Mononuclear cell (primary cell): Measurements from ENCODE around the gene SLC12A6. TPM values are rescaled to one million over a fixed set of nuclear protein-coding genes. Genes with fewer than 3 reads are reported as not detected.

ENCODE experiments used
- H3K27me3 ChIP-seq: 2 replicates; pipeline ENCODE4 v1.6.0; 2011; ENCODE audit warnings: low read length, control low read depth; ENCODE audit not compliant: insufficient read depth
- H3K4me1 ChIP-seq: 2 replicates; pipeline ENCODE4 v1.5.1; 2011; ENCODE audit warnings: mild to moderate bottlenecking, low read length, control low read depth; ENCODE audit not compliant: insufficient read depth
- H3K4me3 ChIP-seq: 2 replicates; pipeline ENCODE4 v1.5.1; 2011; ENCODE audit warnings: mild to moderate bottlenecking, low read length, moderate library complexity
- H3K9me3 ChIP-seq: 2 replicates; pipeline ENCODE4 v1.5.1; 2011; ENCODE audit warnings: low read depth, mild to moderate bottlenecking, control low read depth, low read length
- total RNA-seq: library from RNA; depleted of rRNA; stranded (reverse); fragments of >200 nt; gene quantifications from one replicate; pipeline ENCODE4 v1.2.3, GENCODE V29; 2012

Gene SLC12A6
- total RNA-seq, 1 donor: 87.5 TPM

DNA sequence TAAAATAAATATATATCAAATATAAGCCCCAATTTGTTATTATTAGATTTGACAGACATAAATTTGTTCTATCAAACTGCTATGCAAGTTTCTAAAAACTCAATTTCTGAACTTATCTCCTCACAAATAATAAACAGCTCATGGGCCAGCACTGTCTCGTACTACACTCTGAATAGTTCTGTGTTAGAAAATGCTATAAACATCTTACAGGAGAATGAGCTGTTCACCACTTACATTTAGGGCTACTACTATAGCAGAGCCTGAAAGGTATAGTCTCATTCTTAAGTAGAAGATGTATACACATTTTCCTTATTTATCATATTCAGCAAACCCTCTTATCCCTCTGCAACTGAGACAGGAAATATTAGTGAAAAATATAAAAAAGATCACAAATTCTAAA is 12.6 kb downstream of the SLC12A6 start:
- H3K4me3 ChIP-seq: no peak overlapping the region
- peaks cover 29% of the 10 kb centered on the region for H3K4me1 ChIP-seq
- no peaks in the 10 kb centered on the region for H3K9me3 ChIP-seq
- H3K27me3 ChIP-seq: no peaks in the 10 kb centered on the region

DNA sequence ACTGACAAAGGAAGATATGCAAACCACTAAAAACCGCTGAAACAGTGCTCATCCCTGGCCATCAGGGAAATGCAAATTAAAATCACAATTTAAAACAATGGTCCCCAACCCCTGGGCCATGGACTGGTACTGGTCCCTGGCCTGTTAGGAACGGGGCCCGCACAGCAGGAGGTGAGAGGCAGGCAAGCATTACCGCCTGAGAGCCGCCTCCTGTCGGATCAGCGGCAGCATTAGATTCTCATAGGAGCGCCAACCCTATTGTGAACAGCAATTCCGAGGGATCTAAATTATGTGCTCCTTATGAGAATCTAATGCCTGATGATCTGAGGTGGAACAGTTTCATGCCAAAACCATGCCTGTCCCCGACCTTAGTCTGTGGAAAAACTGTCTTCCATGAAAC is 14.4 kb downstream of the SLC12A6 start:
- Histone ChIP-seq H3K27me3 (no peaks in the 10 kb centered on the region), H3K4me3 (no peak overlapping the region), H3K9me3 (no peaks in the 10 kb centered on the region), H3K4me1 (peaks cover 31% of the 10 kb centered on the region)

DNA sequence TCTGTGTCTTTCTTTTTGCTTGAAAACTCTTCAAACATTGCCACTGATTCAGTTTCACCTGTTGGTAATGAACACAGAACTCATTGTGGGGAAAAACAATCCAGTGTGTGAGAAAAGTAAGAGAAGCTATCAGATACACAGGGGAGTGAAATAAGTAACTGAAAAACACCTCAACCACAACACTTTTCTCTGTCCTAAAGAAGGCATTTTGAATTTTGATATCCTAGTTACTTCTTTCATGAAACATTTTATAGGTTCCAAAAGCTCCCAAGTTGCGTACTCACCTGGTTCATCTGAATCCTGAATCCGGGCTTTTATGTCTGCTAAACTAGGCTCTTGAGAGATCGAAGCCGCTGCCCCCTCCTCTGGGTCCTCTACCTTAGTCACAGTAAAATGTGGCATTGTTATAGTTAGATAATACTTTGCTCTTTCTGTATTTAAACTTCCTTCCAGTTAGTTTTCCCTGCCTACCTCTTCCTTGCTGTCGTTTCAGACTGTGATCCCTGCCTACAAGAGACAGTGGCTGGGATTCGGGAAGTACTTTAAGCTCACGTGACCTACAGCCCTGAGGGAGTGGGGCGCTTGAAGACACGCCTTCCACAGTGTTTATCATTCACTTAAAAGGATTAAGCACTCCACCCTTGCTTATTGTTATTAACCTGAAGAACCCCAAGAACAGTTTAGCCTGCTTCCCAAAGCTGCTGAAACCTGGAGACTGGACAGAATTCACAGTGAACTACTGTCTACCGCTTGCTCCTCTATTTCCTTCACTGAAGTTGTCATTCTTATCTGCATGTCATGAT is 19.1 kb downstream of the SLC12A6 start:
- no peaks in the 10 kb centered on the region for H3K27me3 ChIP-seq
- no peaks in the 10 kb centered on the region for H3K9me3 ChIP-seq
- H3K4me3 ChIP-seq: peak overlapping the region; percentile 43
- H3K4me1 ChIP-seq: peaks cover 29% of the 10 kb centered on the region

DNA sequence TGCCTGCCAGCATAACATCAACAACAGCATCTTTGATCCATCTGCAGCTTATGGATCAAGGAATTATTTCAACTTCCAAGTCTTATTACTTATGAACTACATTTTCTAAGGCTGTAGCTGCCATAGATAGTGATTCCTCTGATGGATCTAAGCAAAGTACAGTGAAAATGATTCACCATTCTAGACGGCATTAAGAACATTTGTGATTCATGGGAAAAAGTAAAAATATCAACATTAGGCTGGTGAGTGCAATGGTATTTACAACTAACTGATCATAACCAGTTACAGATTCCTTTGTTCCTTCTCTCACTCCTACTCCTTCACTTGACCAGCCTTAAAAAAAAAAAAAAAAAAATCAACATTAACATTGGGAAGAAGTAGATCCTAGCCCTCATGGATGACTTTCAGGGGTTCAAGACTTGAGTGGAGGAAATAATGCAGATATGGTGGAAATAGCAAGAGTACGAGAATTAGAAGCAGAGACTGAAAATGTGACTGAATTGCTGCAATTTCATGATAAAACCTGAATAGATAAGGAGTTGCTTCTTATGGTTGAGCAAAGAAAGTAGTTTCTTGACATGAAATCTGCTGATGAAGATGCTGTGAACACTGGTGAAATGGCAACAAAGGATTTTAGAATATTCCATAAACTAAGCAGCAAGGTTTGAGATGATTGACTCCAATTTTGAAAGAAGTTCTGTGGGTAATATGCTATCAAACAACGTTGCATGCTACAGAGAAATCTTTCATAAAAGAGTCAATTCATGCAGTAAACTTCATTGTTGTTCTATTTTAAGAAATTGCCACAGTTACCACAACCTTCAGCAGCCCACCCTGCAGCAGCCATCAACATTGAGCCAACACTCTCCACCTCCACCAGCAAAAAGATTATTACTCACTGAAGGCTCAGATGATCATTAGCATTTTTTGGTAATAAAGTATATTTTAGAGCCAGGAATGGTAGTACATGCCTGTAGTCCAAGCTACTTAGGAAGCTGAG is 22.8 kb downstream of the SLC12A6 start:
- H3K4me1 ChIP-seq: peaks cover 23% of the 10 kb centered on the region
- no peaks in the 10 kb centered on the region for H3K9me3 ChIP-seq
- H3K27me3 ChIP-seq: no peaks in the 10 kb centered on the region
- H3K4me3 ChIP-seq: no peak overlapping the region

DNA sequence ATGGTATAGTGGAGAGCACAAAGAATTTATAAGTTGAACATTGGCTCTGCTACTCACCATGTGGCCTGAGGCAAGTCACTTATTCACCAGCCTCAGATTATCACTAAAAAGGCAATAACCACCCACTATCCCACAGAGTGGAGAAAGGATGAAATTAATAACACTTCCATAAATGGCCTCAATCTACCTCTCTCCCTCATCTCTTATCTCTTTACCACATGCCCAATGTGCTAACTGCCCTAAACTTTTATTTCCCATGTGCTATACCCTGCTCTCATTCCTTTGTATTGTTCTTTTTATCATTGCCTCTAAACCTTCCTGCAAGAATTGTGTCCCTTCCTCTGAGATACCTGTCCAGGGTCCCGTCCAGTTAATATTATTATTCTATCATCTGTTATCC is 26.0 kb downstream of the SLC12A6 start:
- Histone ChIP-seq H3K27me3 (no peaks in the 10 kb centered on the region), H3K9me3 (no peaks in the 10 kb centered on the region), H3K4me3 (no peak overlapping the region), H3K4me1 (peaks cover 3% of the 10 kb centered on the region)

DNA sequence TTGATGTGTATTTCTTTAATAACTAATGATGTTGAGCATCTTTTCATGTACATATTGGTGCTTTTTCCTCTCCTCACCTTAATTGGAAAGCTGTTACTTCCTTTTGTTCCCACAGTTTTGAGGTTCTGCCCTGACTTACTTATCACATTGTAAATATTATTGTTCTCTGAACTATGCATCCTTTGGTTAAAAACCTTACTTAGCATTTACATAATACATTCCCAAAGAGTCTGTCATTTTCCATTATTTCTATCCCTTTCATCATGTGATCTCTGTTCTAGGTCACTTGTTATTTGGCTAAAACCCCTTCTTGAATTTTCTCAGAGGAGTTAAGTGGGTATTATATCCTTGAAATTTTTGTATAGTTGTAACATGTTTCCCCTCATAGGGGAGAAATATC is 33.0 kb downstream of the SLC12A6 start:
- H3K4me1 ChIP-seq: no peaks in the 10 kb centered on the region
- H3K4me3 ChIP-seq: no peak overlapping the region
- no peaks in the 10 kb centered on the region for H3K9me3 ChIP-seq
- H3K27me3 ChIP-seq: no peaks in the 10 kb centered on the region

DNA sequence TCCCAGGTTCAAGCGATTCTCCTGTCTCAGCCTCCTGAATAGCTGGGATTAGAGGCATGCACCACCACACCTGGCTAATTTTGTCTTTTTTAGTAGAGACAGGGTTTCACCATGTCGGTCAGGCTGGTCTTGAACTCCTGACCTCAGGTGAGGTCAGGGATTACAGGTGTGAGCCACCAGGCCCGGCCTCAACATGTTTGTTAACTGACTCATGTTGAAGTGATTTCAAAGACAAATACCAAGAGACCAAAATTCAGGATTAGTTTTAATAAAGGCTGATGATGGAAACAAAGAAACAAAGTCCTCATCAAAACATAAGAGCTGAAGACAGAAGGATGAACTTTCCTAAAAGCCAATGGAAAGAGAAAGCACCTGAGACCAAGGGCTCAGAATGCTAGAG is 36.5 kb downstream of the SLC12A6 start:
- Histone ChIP-seq H3K27me3 (no peaks in the 10 kb centered on the region), H3K4me1 (no peaks in the 10 kb centered on the region)

DNA sequence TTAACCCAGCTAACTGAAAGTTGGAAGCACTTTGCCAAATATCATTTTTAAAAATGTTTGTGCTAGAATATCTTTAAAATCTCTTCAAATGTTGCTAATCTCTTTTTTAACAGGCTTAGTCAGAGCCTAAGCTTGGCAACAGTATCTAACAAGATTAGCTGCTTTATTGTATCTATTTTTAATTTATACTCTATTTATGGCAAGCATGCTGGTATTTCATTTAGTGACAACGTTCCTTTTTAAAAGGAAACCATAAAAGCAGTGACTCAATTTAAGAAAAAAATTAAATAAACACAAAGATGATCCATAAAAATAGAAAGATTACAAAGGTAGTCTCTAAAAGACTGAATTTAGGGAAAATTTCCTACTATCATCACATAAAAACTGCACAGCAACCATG is 40.5 kb downstream of the SLC12A6 start:
- Histone ChIP-seq H3K4me3 (no peak overlapping the region), H3K9me3 (no peaks in the 10 kb centered on the region), H3K27me3 (no peaks in the 10 kb centered on the region), H3K4me1 (no peaks in the 10 kb centered on the region)

More for the DNA sequence above, 36.5 kb downstream of the SLC12A6 start:
- Histone ChIP-seq H3K9me3 (no peaks in the 10 kb centered on the region), H3K4me3 (no peak overlapping the region)

DNA sequence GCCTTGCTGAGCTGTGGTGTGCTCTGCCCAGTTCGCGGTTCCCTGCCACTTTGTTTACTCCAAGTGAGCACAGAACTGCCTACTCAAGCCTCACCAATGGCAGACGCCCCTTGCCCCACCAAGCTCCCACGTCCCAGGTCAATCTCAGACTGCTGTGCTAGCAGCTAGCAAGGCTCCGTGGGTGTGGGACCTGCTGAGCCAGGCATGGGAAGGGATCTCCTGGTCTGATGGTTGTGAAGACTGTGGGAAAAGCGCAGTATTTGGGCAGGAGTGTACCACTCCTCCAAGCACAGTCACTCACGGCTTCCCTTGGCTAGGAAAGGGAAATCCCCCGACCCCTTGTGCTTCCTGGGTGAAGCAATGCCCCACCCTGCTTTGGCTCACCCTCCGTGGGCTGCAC is 45.0 kb downstream of the SLC12A6 start:
- no peaks in the 10 kb centered on the region for H3K9me3 ChIP-seq
- H3K4me1 ChIP-seq: no peaks in the 10 kb centered on the region

DNA sequence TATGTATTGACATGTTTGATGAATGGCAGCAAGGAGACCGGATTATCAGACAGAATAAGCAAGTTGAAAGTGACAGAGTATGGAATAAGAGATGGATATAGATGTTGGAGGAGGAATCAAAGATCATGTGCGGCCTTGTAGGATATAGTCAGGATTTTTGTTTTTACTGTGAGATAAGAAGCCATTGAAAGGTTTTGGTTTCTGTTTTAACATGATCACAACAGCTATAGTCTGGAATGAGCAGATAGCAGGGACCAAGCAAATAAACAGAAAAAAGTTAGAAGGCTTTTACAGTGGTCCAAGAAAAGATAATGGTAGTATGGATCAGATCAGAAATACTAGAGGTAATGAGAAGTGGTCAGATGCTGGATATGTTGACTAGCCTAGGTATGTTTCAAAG is 52.6 kb downstream of the SLC12A6 start:
- Histone ChIP-seq H3K4me1 (no peaks in the 10 kb centered on the region), H3K9me3 (no peaks in the 10 kb centered on the region), H3K4me3 (no peak overlapping the region), H3K27me3 (no peaks in the 10 kb centered on the region)

More for the DNA sequence above, 45.0 kb downstream of the SLC12A6 start:
- H3K27me3 ChIP-seq: no peaks in the 10 kb centered on the region
- H3K4me3 ChIP-seq: no peak overlapping the region

DNA sequence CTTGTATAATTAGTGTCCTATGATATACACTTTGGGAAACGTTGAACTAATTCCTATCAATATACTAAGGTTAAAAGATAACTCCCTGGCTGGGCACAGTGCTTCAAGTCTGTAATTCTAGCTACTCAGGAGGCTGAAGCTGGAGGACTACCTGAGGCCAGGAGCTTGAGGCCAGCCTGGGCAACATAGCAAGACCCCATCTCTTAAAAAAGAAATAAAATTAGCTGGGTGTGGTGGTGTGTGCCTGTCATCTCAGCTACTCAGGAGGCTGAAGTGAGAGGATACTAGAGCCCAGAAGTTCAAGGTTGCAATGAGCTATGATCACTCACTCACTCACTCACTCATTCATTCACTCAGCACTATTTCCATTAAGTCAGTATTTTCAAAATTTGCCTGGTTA is 55.2 kb downstream of the SLC12A6 start:
- H3K9me3 ChIP-seq: no peaks in the 10 kb centered on the region
- no peaks in the 10 kb centered on the region for H3K27me3 ChIP-seq
- no peak overlapping the region for H3K4me3 ChIP-seq
- H3K4me1 ChIP-seq: no peaks in the 10 kb centered on the region

DNA sequence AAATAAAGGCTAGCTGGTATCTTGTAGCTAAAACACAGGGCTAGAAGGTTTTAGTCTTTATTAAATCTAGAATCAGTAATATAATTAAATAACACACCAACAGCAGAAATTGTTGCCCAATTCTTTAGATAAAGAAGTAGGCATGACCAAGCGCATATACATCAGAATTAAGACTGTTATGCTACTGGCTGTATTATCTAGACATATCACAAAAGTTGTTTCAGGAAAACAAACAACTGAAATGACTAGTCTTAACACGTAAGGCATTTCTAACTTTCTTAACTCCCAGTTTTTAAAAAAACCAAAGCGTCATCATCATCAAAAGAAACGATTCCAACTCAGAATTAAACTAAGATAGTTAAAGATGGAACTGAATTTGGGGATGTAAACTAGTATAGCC is 57.4 kb downstream of the SLC12A6 start:
- no peaks in the 10 kb centered on the region for H3K9me3 ChIP-seq
- H3K27me3 ChIP-seq: no peaks in the 10 kb centered on the region
- H3K4me3 ChIP-seq: no peak overlapping the region
- no peaks in the 10 kb centered on the region for H3K4me1 ChIP-seq

DNA sequence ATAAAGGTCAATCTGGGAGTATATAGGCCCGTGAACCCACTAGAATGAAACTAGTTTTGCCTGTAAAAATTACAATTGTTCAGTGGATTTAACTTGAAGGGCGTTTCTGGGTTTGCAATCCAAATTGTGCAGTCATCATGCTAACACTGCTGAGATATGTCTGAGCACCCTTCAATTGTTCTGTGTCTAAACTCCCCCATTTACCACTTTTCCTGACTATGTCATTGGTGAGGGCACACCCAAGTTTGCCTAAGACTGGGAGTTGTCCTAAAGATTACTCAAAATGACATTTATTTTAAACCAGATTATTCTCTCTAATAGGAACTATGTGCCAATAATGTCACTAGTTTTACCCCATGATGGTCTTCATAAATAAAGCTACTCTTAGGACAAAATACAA is 58.2 kb downstream of the SLC12A6 start:
- Histone ChIP-seq H3K9me3 (no peaks in the 10 kb centered on the region), H3K27me3 (no peaks in the 10 kb centered on the region), H3K4me3 (no peak overlapping the region), H3K4me1 (no peaks in the 10 kb centered on the region)

DNA sequence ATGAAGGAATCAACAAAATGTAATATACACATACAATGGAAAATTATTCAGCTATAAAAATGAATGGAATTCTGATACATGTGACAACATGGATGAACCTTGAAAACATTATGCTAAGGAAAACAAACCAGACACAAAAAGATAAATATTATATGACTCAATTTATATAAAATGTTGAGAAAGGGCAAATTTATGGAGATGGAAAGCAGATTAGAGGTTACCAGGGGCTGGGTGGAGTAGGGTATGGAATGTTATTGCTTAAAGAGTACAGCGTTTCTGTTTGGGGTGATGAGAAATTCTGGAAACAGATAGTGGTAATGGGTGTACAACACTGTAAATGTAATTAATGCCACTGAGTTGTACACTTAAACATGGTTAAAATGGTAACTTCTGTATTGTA is 61.9 kb downstream of the SLC12A6 start:
- Histone ChIP-seq H3K9me3 (no peaks in the 10 kb centered on the region), H3K4me3 (no peak overlapping the region), H3K27me3 (no peaks in the 10 kb centered on the region), H3K4me1 (no peaks in the 10 kb centered on the region)

DNA sequence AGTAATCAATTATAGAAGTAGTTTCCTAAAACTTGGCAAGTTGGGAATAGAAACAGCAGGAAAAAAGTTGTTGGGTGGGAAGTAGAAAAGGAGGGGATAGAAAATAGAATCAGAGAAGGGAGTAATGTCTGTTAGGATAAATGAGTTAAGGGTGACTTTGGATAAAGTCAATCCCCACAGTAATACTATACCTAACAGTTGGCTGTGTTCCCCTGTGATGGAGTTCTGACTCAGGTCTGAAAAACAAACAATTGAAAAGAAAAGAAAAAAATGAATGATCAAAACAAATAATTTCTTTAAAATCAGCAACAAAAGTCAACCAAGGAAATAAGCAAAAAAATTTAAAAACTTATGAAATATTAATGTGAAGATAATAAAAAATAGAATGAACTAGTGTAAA is 62.4 kb downstream of the SLC12A6 start:
- H3K4me1 ChIP-seq: no peaks in the 10 kb centered on the region
- H3K4me3 ChIP-seq: no peak overlapping the region
- no peaks in the 10 kb centered on the region for H3K9me3 ChIP-seq
- no peaks in the 10 kb centered on the region for H3K27me3 ChIP-seq
